GM21526 (cell line): ENCODE data around the gene NLRP6.
"Not testable (repeated sequence)": the region's sequence is repeated elsewhere in the genome, so short reads cannot be mapped to it uniquely, and the experiment has no call there.

Experiments
- ATAC-seq: cut with Tn5 transposase; IDR thresholded peaks from one replicate; pipeline ENCODE4 v1.9.1; 2021; ENCODE audit warnings: moderate library complexity; ENCODE audit not compliant: unreplicated experiment, low FRiP score

The NLRP6 gene

GRCh38 chr11:317668-318404 is 39.6 kb downstream of the NLRP6 start:
- not testable (repeated sequence) for ATAC-seq

- ATAC-seq, result not testable (repeated sequence)
These were observed 40.4 kb downstream of the NLRP6 start for GRCh38 chr11:318405-319120.

GRCh38 chr11:319121-319887 is 41.1 kb downstream of the NLRP6 start:
- not testable (repeated sequence) for ATAC-seq

- ATAC-seq, result not testable (repeated sequence)
These were observed 41.7 kb downstream of the NLRP6 start for GRCh38 chr11:319888-320273.

- ATAC-seq, result no peak
These were observed 45.9 kb downstream of the NLRP6 start for GRCh38 chr11:324156-324555.

- ATAC-seq, result not testable (repeated sequence)
These were observed 46.6 kb downstream of the NLRP6 start for GRCh38 chr11:324593-325517.

GRCh38 chr11:325796-326591 is 47.8 kb downstream of the NLRP6 start:
- no peak for ATAC-seq

- ATAC-seq, result no peak
These were observed 48.3 kb downstream of the NLRP6 start for GRCh38 chr11:326592-326841.

GRCh38 chr11:326842-327580 is 48.8 kb downstream of the NLRP6 start:
- ATAC-seq, result peak; percentile 66

GRCh38 chr11:327581-327923 is 49.3 kb downstream of the NLRP6 start:
- no peak for ATAC-seq

- ATAC-seq, result no peak
These were observed 49.8 kb downstream of the NLRP6 start for GRCh38 chr11:328012-328411.

GRCh38 chr11:328516-329100 is 50.4 kb downstream of the NLRP6 start:
- ATAC-seq, result not testable (repeated sequence)

GRCh38 chr11:329886-330253 is 51.7 kb downstream of the NLRP6 start:
- ATAC-seq, result no peak

- no peak for ATAC-seq
These were observed 52.1 kb downstream of the NLRP6 start for GRCh38 chr11:330307-330693.

GRCh38 chr11:330694-331357 is 52.6 kb downstream of the NLRP6 start:
- ATAC-seq, result no peak

GRCh38 chr11:331358-332060 is 53.3 kb downstream of the NLRP6 start:
- ATAC-seq, result no peak

- ATAC-seq, result no peak
These were observed 54.7 kb downstream of the NLRP6 start for GRCh38 chr11:332651-333480.
